C1 segment of cervical spinal cord (tissue), 14 donors: ENCODE measurements around the gene HOPX.
"Not testable (repeated sequence)": the region's sequence is repeated elsewhere in the genome, so short reads cannot be mapped to it uniquely, and the experiment has no call there.

Experiments used
- DNase-seq, 14 donors: peaks; one replicate each; lab custom pipeline; 2025; lab: John Stamatoyannopoulos, UW

HOPX gene

GRCh38 chr4:56627985-56628384 lies 53.1 kb downstream of the HOPX start:
- no peak for DNase-seq

DNA sequence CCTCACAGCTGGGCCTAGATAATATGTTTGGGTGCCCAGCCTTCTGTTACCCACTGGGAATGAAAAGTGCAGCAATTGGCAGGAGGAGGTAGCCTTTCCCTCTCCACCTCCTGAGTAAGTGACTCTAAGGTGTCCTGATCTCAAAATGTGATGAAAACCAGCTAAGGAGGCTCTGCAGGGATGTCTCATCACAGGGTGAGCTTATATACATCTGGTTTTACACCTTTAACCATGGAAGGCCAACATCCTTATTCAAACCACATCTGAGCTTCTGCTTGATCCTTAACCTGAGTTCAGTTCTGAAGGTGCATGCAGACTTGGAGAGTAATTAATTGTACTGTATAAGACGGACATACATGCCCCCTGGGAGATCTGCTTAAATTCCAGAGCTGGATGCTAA lies 53.7 kb downstream of the HOPX start:
- no peak for DNase-seq

DNA sequence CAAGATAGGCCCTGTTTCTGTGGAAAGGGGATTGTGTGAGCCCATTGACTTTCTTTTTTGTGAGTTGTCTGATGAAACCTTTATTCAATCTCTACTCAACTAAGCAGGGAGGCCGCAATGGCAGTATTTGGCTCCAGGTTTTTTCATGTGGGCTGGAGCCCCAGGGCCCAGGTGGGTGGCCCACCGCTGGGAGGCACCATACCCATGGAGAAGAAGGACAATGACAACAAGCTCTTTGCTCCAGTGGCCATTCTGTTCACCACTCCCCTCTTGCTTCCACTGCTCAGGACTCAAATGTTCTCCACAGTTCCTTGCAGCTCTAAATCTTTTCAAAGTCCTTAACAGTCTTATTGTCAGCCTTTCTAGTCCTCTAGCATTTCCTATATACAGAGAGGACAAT lies 54.1 kb downstream of the HOPX start:
- no peak for DNase-seq

DNA sequence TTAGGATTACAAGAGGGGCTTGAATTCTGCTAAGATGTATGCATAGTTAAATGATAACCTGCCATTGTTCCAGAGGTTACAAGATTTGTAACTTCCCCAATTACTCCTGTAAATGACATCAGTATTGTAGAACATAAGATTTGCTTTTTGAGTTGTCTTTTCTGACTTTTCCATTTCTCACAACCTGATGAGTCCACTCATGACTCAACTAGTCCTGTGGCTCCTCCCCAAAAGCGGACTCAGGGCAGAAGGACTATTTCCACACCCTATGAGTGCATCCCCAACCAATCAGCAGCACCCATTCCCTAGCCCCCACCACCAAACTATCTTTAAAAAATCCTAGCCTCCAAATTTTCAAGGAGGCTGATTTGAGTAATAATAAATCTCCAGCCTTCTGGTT lies 54.7 kb downstream of the HOPX start:
- DNase-seq: no peak

GRCh38 chr4:56622176-56622575 lies 58.9 kb downstream of the HOPX start:
- DNase-seq: no peak

DNA sequence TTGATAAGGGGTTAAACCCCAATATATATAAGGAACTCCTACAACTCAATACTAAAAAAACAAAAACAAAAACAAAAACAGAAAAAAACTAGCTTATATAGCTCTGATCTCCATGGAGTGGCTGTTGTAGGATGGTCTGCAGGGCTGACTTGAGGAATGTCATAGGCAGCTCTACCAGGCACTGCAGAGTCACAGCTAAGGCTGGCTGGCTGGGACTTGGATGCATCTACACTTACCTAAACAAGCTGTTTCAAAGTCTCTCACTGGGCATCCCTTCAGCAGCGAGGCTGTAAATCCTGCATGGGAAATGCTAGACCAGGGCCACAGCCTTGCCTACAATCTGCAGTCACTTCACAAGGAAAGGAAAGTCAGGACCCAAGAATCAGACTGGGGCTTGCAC lies 61.3 kb downstream of the HOPX start:
- DNase-seq: no peak

- DNase-seq: no peak
These were observed 61.9 kb downstream of the HOPX start for GRCh38 chr4:56619160-56619559.

DNA sequence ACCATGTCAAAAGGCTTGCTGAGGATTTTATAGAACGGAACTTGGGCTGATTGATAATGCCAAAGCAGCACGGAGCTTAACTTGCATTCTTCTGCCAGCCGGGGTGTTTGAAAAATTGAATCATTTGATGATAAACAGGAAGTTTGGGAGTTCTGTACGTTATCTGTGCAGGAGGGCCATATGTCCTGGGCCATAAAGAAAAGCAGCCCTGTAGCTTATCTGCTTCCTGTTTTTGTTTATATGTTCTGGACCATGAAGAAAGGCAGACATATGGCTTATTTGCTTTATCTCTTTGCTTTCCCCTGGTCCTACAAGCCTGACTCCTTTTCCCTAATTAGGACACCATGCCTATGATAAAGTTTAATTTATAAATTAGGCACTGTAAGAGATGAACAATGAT lies 62.4 kb downstream of the HOPX start:
- no peak for DNase-seq

DNA sequence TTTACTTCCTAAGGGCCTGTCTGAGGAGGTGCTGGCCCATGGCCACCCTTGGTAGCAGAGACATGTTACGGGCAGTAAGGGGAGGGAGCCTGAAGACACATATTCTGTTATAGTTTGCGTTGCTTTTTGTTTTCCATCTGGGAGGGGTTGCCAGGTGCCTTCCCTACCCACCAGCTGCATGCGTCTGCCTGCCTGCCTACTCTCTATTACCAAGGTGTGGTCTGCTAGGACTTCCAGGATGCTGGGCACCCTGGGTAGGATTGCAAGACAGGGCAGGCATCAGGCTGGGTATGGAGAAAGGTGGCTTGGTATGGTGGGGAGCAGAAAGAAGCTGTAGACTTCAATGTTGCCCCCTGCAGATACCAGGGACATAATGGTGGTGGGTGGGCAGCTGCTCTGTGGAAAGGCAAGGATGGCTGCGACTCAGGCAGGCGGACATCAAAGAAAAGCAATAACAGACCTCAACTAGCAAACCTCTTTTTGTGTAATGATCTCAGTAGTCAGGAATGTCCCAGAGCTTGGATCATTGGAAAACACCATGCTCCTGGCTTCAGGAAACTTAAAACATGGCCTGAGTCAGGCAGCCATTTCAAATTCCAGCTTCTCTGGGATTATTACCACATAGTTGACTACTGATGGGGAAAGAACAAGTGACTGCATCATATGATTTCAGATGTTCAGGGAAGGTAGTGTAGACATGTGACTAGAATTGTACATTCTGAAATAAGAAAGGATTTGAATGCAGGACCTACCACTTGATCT lies 67.8 kb downstream of the HOPX start:
- DNase-seq: no peak

GRCh38 chr4:56612282-56612681 lies 68.8 kb downstream of the HOPX start:
- DNase-seq: no peak

DNA sequence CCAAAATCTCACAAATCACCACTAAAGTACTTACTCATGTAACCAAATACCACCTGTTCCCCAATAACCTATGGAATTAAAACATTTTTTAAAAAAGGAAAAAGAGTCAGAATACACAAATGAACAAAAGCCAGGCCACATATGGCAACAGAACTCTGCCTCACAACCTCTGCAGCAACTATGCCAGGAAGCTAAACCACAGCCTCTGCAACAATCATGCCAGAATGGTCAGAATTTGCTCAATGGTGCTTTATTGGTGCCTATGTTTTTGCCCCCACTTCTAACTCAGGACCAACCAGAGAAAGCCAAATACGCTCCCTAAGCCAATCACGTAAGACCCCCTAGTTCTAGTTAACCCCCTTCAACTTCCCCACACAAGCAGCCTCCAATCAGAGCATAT lies 69.6 kb downstream of the HOPX start:
- DNase-seq: no peak

- DNase-seq: not testable (repeated sequence)
These were observed 70.9 kb downstream of the HOPX start for GRCh38 chr4:56610170-56610569.

DNA sequence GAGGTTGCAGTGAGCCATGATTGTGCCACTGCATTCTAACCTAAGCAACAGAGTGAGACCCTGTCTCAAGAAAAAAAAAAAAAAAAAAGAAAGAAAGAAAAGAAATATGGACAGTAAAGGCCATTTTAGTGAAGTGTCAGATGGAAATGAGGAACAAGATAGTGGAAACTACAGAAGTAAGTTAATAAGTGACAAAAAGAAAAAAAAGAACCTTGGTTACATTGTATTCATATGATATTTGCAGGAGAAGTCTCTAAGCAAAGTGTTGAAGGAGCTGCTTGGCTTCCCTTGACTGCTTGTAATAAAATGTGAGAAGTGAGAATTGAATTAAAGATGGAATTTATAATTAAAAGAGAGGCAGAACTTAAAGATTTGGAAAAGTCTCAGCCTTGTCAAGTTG lies 73.2 kb downstream of the HOPX start:
- DNase-seq: no peak

GRCh38 chr4:56606385-56606784 lies 74.7 kb downstream of the HOPX start:
- no peak for DNase-seq

DNA sequence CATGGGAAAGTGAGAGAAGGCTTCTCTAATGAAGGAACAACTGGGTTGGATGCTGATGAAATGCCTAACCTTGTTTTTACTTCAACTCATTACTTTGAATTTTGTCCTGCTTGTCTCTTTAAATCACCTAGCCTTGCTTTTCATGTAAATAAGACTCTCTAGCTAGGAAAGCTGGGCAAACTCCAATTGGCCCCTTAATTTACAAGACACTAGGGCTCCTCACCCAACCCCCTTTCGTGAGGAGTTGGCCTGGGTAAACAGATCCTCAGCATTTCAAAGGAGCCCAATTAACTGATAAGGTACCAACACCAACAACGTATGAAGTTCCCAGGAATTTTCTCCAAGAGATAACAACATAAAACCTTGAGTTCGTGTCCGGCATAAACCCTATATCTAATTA lies 75.6 kb downstream of the HOPX start:
- DNase-seq: not testable (repeated sequence)

GRCh38 chr4:56603297-56603696 lies 77.8 kb downstream of the HOPX start:
- DNase-seq: no peak
